ENCODE data around the gene MAB21L2. TPM values are rescaled to one million over a fixed set of nuclear protein-coding genes. Genes with fewer than 3 reads are reported as not detected.
A peak's percentile ranks its signal among the peaks of the same experiment; 100 is the strongest.

The MAB21L2 gene
- total and polyA plus RNA-seq, 3 experiments from 2014 or later, result not detected

- POLR2A ChIA-PET, result no interaction called here
- no peaks in the 10 kb centered on the region for H3K27me3 ChIP-seq (ENCODE audit: insufficient read depth, low read length, poor library complexity, severe bottlenecking)
- H3K36me3 ChIP-seq (ENCODE audit: insufficient read depth, low read length), result peaks cover 11% of the 10 kb centered on the region
Observed at GRCh38 chr4:150584111-150584915, 2.4 kb downstream of the MAB21L2 start.

GRCh38 chr4:150585611-150586010, 3.7 kb downstream of the MAB21L2 start:
- Mint-ChIP-seq H3K27me3 (no peaks in the 10 kb centered on the region), H3K4me1 (peaks cover 0 to 4% (median 0%) of the 10 kb centered on the region in 3 donors), H3K27ac (peak overlapping the region in 7 of 8 donors; percentile 12 to 84 (median 56)), H3K36me3 (peaks cover 30 to 83% (median 32%) of the 10 kb centered on the region in 3 donors), H3K4me3 (no peak overlapping the region), H3K9me3 (no peaks in the 10 kb centered on the region)
- no peak for DNase-seq
- POLR2A ChIA-PET, result no interaction called here
- Histone ChIP-seq H3K4me1 (ENCODE audit: insufficient read depth, low read length) (no peaks in the 10 kb centered on the region), H3K4me3 (ENCODE audit: low read length) (no peak overlapping the region), H3K27ac (ENCODE audit: low read depth, low read length) (no peak overlapping the region), H3K36me3 (ENCODE audit: insufficient read depth, low read length) (peaks cover 21% of the 10 kb centered on the region), H3K9me3 (ENCODE audit: low read length) (no peaks in the 10 kb centered on the region), H3K27me3 (ENCODE audit: insufficient read depth, low read length, poor library complexity, severe bottlenecking) (no peaks in the 10 kb centered on the region)
- CTCF ChIA-PET, result no interaction called here

More at GRCh38 chr4:150584111-150584915, 2.4 kb downstream of the MAB21L2 start:
- DNase-seq, result no peak
- H3K4me1 ChIP-seq (ENCODE audit: insufficient read depth, low read length), result no peaks in the 10 kb centered on the region
- H3K4me1 Mint-ChIP-seq, result peaks cover 0 to 4% (median 0%) of the 10 kb centered on the region in 3 donors
- no peak overlapping the region for H3K4me3 Mint-ChIP-seq
- H3K27ac ChIP-seq (ENCODE audit: low read depth, low read length), result no peak overlapping the region
- no peaks in the 10 kb centered on the region for H3K9me3 ChIP-seq (ENCODE audit: low read length)
- CTCF ChIA-PET, result no interaction called here
- peaks cover 31 to 81% (median 40%) of the 10 kb centered on the region in 3 donors for H3K36me3 Mint-ChIP-seq
- no peaks in the 10 kb centered on the region for H3K27me3 Mint-ChIP-seq
- H3K4me3 ChIP-seq (ENCODE audit: low read length), result no peak overlapping the region
- no peaks in the 10 kb centered on the region for H3K9me3 Mint-ChIP-seq
- H3K27ac Mint-ChIP-seq, result peak overlapping the region in 1 of 8 donors; percentile 54

- H3K27ac Mint-ChIP-seq, result peak overlapping the region in 6 of 8 donors; percentile 2 to 74 (median 57)
- H3K9me3 Mint-ChIP-seq, result no peaks in the 10 kb centered on the region
- no peak for DNase-seq
- ChIA-PET POLR2A (no interaction called here), CTCF (no interaction called here)
- Histone ChIP-seq H3K36me3 (ENCODE audit: insufficient read depth, low read length) (peaks cover 24% of the 10 kb centered on the region), H3K9me3 (ENCODE audit: low read length) (no peaks in the 10 kb centered on the region), H3K27me3 (ENCODE audit: insufficient read depth, low read length, poor library complexity, severe bottlenecking) (no peaks in the 10 kb centered on the region), H3K27ac (ENCODE audit: low read depth, low read length) (no peak overlapping the region), H3K4me3 (ENCODE audit: low read length) (no peak overlapping the region), H3K4me1 (ENCODE audit: insufficient read depth, low read length) (no peaks in the 10 kb centered on the region)
- peaks cover 25 to 80% (median 34%) of the 10 kb centered on the region in 3 donors for H3K36me3 Mint-ChIP-seq
- no peaks in the 10 kb centered on the region for H3K27me3 Mint-ChIP-seq
- H3K4me3 Mint-ChIP-seq, result no peak overlapping the region
- peaks cover 0 to 4% (median 0%) of the 10 kb centered on the region in 3 donors for H3K4me1 Mint-ChIP-seq
Observed at GRCh38 chr4:150586162-150586810, 4.3 kb downstream of the MAB21L2 start.

- no peak overlapping the region for H3K4me3 Mint-ChIP-seq
- DNase-seq, result no peak
- H3K9me3 Mint-ChIP-seq, result no peaks in the 10 kb centered on the region
- peaks cover 12 to 64% (median 27%) of the 10 kb centered on the region in 3 donors for H3K36me3 Mint-ChIP-seq
- H3K27ac Mint-ChIP-seq, result peak overlapping the region in 2 of 8 donors; percentile 4 to 66
- no peaks in the 10 kb centered on the region for H3K4me1 ChIP-seq (ENCODE audit: insufficient read depth, low read length)
- H3K4me3 ChIP-seq (ENCODE audit: low read length), result no peak overlapping the region
- H3K27ac ChIP-seq (ENCODE audit: low read depth, low read length), result no peak overlapping the region
- ChIA-PET POLR2A (no interaction called here), CTCF (no interaction called here)
- H3K27me3 Mint-ChIP-seq, result no peaks in the 10 kb centered on the region
- H3K27me3 ChIP-seq (ENCODE audit: insufficient read depth, low read length, poor library complexity, severe bottlenecking), result no peaks in the 10 kb centered on the region
- no peaks in the 10 kb centered on the region for H3K9me3 ChIP-seq (ENCODE audit: low read length)
- H3K36me3 ChIP-seq (ENCODE audit: insufficient read depth, low read length), result peaks cover 18% of the 10 kb centered on the region
- peaks cover 0 to 2% (median 0%) of the 10 kb centered on the region in 3 donors for H3K4me1 Mint-ChIP-seq
Observed at GRCh38 chr4:150588316-150588715, 6.4 kb downstream of the MAB21L2 start.

- Histone ChIP-seq H3K4me1 (ENCODE audit: insufficient read depth, low read length) (no peaks in the 10 kb centered on the region), H3K9me3 (ENCODE audit: low read length) (no peaks in the 10 kb centered on the region), H3K4me3 (ENCODE audit: low read length) (no peak overlapping the region), H3K27ac (ENCODE audit: low read depth, low read length) (no peak overlapping the region), H3K36me3 (ENCODE audit: insufficient read depth, low read length) (peaks cover 18% of the 10 kb centered on the region), H3K27me3 (ENCODE audit: insufficient read depth, low read length, poor library complexity, severe bottlenecking) (no peaks in the 10 kb centered on the region)
- Mint-ChIP-seq H3K4me1 (peaks cover 0 to 2% (median 0%) of the 10 kb centered on the region in 3 donors), H3K27ac (peak overlapping the region in 1 of 8 donors; percentile 37), H3K27me3 (no peaks in the 10 kb centered on the region), H3K36me3 (peaks cover 9 to 57% (median 22%) of the 10 kb centered on the region in 3 donors), H3K4me3 (no peak overlapping the region), H3K9me3 (no peaks in the 10 kb centered on the region)
- ChIA-PET POLR2A (no interaction called here), CTCF (no interaction called here)
- no peak for DNase-seq
Observed at GRCh38 chr4:150589157-150589556, 7.2 kb downstream of the MAB21L2 start.

- peaks cover 18% of the 10 kb centered on the region for H3K36me3 ChIP-seq (ENCODE audit: insufficient read depth, low read length)
- ChIA-PET CTCF (no interaction called here), POLR2A (no interaction called here)
- no peaks in the 10 kb centered on the region for H3K9me3 Mint-ChIP-seq
- no peaks in the 10 kb centered on the region for H3K4me1 ChIP-seq (ENCODE audit: insufficient read depth, low read length)
- H3K36me3 Mint-ChIP-seq, result peaks cover 4 to 52% (median 22%) of the 10 kb centered on the region in 3 donors
- DNase-seq, result no peak
- H3K4me1 Mint-ChIP-seq, result peaks cover 0 to 2% (median 0%) of the 10 kb centered on the region in 3 donors
- H3K4me3 Mint-ChIP-seq, result no peak overlapping the region
- no peak overlapping the region for H3K4me3 ChIP-seq (ENCODE audit: low read length)
- no peaks in the 10 kb centered on the region for H3K27me3 Mint-ChIP-seq
- no peak overlapping the region for H3K27ac Mint-ChIP-seq
- no peaks in the 10 kb centered on the region for H3K27me3 ChIP-seq (ENCODE audit: insufficient read depth, low read length, poor library complexity, severe bottlenecking)
- no peak overlapping the region for H3K27ac ChIP-seq (ENCODE audit: low read depth, low read length)
- no peaks in the 10 kb centered on the region for H3K9me3 ChIP-seq (ENCODE audit: low read length)
Observed at GRCh38 chr4:150590631-150591030, 8.7 kb downstream of the MAB21L2 start.

- H3K4me1 Mint-ChIP-seq, result peaks cover 0 to 2% (median 0%) of the 10 kb centered on the region in 3 donors
- Histone ChIP-seq H3K9me3 (ENCODE audit: low read length) (no peaks in the 10 kb centered on the region), H3K4me3 (ENCODE audit: low read length) (no peak overlapping the region), H3K4me1 (ENCODE audit: insufficient read depth, low read length) (no peaks in the 10 kb centered on the region), H3K36me3 (ENCODE audit: insufficient read depth, low read length) (peaks cover 18% of the 10 kb centered on the region), H3K27ac (ENCODE audit: low read depth, low read length) (no peak overlapping the region), H3K27me3 (ENCODE audit: insufficient read depth, low read length, poor library complexity, severe bottlenecking) (no peaks in the 10 kb centered on the region)
- H3K4me3 Mint-ChIP-seq, result no peak overlapping the region
- peaks cover 4 to 46% (median 16%) of the 10 kb centered on the region in 3 donors for H3K36me3 Mint-ChIP-seq
- H3K27ac Mint-ChIP-seq, result peak overlapping the region in 2 of 8 donors; percentile 17 to 25
- ChIA-PET CTCF (no interaction called here), POLR2A (no interaction called here)
- DNase-seq, result no peak
- H3K27me3 Mint-ChIP-seq, result no peaks in the 10 kb centered on the region
- H3K9me3 Mint-ChIP-seq, result no peaks in the 10 kb centered on the region
Observed at GRCh38 chr4:150591406-150591805, 9.5 kb downstream of the MAB21L2 start.

- Histone ChIP-seq H3K36me3 (ENCODE audit: insufficient read depth, low read length) (peaks cover 18% of the 10 kb centered on the region), H3K9me3 (ENCODE audit: low read length) (no peaks in the 10 kb centered on the region), H3K4me1 (ENCODE audit: insufficient read depth, low read length) (no peaks in the 10 kb centered on the region), H3K27ac (ENCODE audit: low read depth, low read length) (no peak overlapping the region), H3K4me3 (ENCODE audit: low read length) (no peak overlapping the region), H3K27me3 (ENCODE audit: insufficient read depth, low read length, poor library complexity, severe bottlenecking) (no peaks in the 10 kb centered on the region)
- peaks cover 0 to 2% (median 0%) of the 10 kb centered on the region in 3 donors for H3K4me1 Mint-ChIP-seq
- H3K27ac Mint-ChIP-seq, result peak overlapping the region in 1 of 8 donors; percentile 17
- no peak for DNase-seq
- H3K27me3 Mint-ChIP-seq, result no peaks in the 10 kb centered on the region
- peaks cover 4 to 43% (median 14%) of the 10 kb centered on the region in 3 donors for H3K36me3 Mint-ChIP-seq
- CTCF ChIA-PET, result no interaction called here
- H3K9me3 Mint-ChIP-seq, result no peaks in the 10 kb centered on the region
- no peak overlapping the region for H3K4me3 Mint-ChIP-seq
- POLR2A ChIA-PET, result no interaction called here
Observed at GRCh38 chr4:150591904-150592303, 10.0 kb downstream of the MAB21L2 start.
